ENCODE data around the gene APBA2.
"Not testable (repeated sequence)": the region's sequence is repeated elsewhere in the genome, so short reads cannot be mapped to it uniquely, and the experiment has no call there.

Gene APBA2

GRCh38 chr15:29035336-29036285, 149.8 kb downstream of the APBA2 start:
- no peak overlapping the region for H3K27ac ChIP-seq (ENCODE audit: low read depth, low read length)
- no peak overlapping the region for H3K9ac ChIP-seq (ENCODE audit: low read length in 5 of 5)
- H3K36me3 ChIP-seq (ENCODE audit: control insufficient read depth in 5 of 5, insufficient read depth in 5 of 5, low read length in 5 of 5) = no peaks in the 10 kb centered on the region

DNA sequence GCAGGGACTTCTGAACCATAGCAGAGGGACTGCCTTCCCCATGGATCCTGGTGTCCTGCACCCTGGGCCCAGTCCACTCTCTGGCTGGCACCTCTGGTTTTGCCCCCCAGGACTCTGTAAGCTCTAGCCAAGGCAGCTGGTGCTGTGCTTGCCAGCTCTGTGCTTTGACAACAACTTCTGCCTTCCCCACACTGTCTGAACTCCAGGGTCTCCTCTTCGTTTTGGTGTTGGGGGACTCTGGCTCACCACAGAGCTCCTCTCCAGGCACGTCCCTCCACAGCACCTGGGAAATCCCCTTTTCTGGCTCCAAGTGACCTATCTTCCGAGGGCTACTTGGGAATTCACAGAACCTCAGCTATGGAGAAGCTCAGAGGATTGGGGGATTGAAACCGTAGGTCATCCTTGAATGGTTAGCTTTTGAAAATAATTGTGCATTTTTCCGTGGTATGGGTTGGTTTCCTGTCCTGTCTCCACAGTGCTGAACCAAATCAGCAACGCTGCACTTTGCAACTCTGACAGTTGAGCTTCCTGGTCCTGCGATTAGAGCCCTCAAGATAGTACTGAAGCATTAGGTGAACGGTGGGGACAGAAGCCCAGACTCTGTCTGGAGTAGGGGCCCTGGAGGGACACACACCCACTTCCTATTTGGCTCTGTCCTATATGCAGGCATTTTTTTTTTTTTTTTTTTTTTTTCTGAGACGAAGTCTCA, 152.4 kb downstream of the APBA2 start:
- Histone ChIP-seq H3K36me3 (ENCODE audit: control insufficient read depth in 5 of 5, insufficient read depth in 5 of 5, low read length in 5 of 5) (no peaks in the 10 kb centered on the region), H3K4me3 (ENCODE audit: low read depth in 1 of 5, low read length in 5 of 5) (no peak overlapping the region), H3K4me1 (ENCODE audit: control insufficient read depth in 5 of 5, insufficient read depth in 5 of 5, low read length in 5 of 5) (no peaks in the 10 kb centered on the region), H3K27ac (ENCODE audit: low read depth, low read length) (no peak overlapping the region), H3K27me3 (ENCODE audit: control insufficient read depth in 5 of 5, insufficient read depth in 4 of 5, low read length in 5 of 5) (no peaks in the 10 kb centered on the region), H3K9ac (ENCODE audit: low read length in 5 of 5) (no peak overlapping the region), H3K9me3 (ENCODE audit: control insufficient read depth in 5 of 5, low read length in 5 of 5) (no peaks in the 10 kb centered on the region)

More at GRCh38 chr15:29035336-29036285, 149.8 kb downstream of the APBA2 start:
- Histone ChIP-seq H3K27me3 (ENCODE audit: control insufficient read depth in 5 of 5, insufficient read depth in 4 of 5, low read length in 5 of 5) (no peaks in the 10 kb centered on the region), H3K4me1 (ENCODE audit: control insufficient read depth in 5 of 5, insufficient read depth in 5 of 5, low read length in 5 of 5) (no peaks in the 10 kb centered on the region), H3K9me3 (ENCODE audit: control insufficient read depth in 5 of 5, low read length in 5 of 5) (no peaks in the 10 kb centered on the region), H3K4me3 (ENCODE audit: low read depth in 1 of 5, low read length in 5 of 5) (no peak overlapping the region)

DNA sequence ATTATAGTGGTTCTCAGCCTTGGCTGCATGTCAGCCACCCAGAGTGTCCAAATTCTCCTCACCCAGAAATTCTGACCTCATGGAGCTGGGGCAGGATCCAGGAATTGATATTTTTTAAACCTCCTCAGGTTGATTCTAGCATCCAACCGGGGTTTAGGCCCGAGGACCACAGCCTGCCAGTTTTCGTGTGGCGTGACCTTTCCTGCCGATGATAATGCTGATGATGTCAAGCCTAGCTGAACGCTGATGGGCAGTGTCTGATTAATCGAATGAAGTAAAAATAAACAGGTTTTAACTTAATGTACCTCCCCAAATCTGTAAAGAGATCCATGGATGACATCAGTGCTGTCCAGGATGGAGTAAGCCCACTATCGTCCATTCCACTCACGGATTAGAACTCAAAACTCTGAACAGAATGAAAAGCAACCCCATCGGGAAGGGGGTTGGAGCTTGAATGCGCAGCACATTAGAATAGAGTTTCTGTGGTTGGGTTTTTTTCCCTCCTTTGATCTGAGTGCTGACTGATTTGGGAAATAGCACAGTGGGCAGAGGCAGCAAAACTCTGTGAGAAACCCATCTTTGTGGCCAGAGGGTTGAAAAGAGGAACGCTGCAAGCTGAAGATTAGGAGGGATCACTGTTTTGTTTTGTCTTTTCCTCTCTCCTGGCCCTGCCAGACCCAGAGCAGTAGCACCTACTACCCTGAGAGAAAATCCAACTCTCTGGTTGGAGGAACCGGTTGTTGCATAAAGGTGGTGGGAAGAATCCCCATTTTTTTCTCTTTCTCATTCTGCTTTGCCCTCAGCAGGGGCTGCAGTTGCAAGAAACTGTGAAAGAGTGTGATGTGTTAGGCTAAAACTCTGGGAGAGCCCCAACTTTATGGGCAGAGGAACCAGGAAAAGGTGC, 153.9 kb downstream of the APBA2 start:
- H3K27ac ChIP-seq (ENCODE audit: low read depth, low read length) = no peak overlapping the region
- no peaks in the 10 kb centered on the region for H3K9me3 ChIP-seq (ENCODE audit: control insufficient read depth in 5 of 5, low read length in 5 of 5)
- H3K27me3 ChIP-seq (ENCODE audit: control insufficient read depth in 5 of 5, insufficient read depth in 4 of 5, low read length in 5 of 5) = no peaks in the 10 kb centered on the region
- H3K36me3 ChIP-seq (ENCODE audit: control insufficient read depth in 5 of 5, insufficient read depth in 5 of 5, low read length in 5 of 5) = no peaks in the 10 kb centered on the region
- H3K4me3 ChIP-seq (ENCODE audit: low read depth in 1 of 5, low read length in 5 of 5) = no peak overlapping the region
- H3K9ac ChIP-seq (ENCODE audit: low read length in 5 of 5) = no peak overlapping the region
- no peaks in the 10 kb centered on the region for H3K4me1 ChIP-seq (ENCODE audit: control insufficient read depth in 5 of 5, insufficient read depth in 5 of 5, low read length in 5 of 5)

GRCh38 chr15:29040370-29040751, 154.6 kb downstream of the APBA2 start:
- H3K9me3 ChIP-seq (ENCODE audit: control insufficient read depth in 5 of 5, low read length in 5 of 5) = no peaks in the 10 kb centered on the region
- H3K36me3 ChIP-seq (ENCODE audit: control insufficient read depth in 5 of 5, insufficient read depth in 5 of 5, low read length in 5 of 5) = no peaks in the 10 kb centered on the region
- no peaks in the 10 kb centered on the region for H3K4me1 ChIP-seq (ENCODE audit: control insufficient read depth in 5 of 5, insufficient read depth in 5 of 5, low read length in 5 of 5)
- no peak overlapping the region for H3K27ac ChIP-seq (ENCODE audit: low read depth, low read length)
- H3K4me3 ChIP-seq (ENCODE audit: low read depth in 1 of 5, low read length in 5 of 5) = no peak overlapping the region
- no peak overlapping the region for H3K9ac ChIP-seq (ENCODE audit: low read length in 5 of 5)
- no peaks in the 10 kb centered on the region for H3K27me3 ChIP-seq (ENCODE audit: control insufficient read depth in 5 of 5, insufficient read depth in 4 of 5, low read length in 5 of 5)

DNA sequence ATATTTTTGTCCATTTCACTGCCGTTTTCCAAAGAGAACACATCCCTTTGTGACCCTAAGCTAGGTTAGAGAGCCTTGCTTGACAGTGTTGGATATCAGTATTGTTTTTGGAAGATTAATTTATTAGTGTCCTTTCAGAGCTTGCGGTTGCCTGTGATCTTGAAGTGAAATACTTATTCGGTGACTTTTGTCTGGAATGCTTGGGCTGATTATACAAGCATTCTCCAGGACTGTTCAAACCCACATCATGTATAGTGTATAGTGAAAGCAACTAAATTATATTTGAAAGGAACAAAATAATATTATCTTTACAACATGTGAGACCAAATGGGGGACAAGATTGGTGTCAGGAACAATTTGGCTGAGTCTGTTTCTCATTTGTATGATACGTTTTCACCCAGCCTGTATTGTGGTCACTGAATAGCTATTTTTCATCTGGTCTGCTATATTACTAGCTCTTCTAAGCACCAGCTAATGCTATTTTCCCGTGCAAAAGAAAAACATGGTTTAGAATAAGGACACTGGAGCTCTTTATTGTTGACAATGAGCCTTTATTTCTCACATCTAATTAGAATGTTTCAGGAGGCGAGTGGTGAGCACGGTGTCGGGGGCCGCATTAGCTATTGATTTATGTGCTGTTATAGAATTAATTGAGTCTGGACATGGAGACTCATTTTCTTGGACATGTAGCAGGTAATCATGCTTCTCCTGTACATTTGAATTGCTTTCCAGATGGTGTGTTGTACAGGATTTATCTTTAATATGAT, 158.1 kb downstream of the APBA2 start:
- no peak overlapping the region for H3K9ac ChIP-seq (ENCODE audit: low read length in 5 of 5)
- peaks cover 0 to 3% (median 0%) of the 10 kb centered on the region in 5 donors for H3K27me3 ChIP-seq (ENCODE audit: control insufficient read depth in 5 of 5, insufficient read depth in 4 of 5, low read length in 5 of 5)
- no peak overlapping the region for H3K27ac ChIP-seq (ENCODE audit: low read depth, low read length)
- H3K4me3 ChIP-seq (ENCODE audit: low read depth in 1 of 5, low read length in 5 of 5) = no peak overlapping the region
- no peaks in the 10 kb centered on the region for H3K4me1 ChIP-seq (ENCODE audit: control insufficient read depth in 5 of 5, insufficient read depth in 5 of 5, low read length in 5 of 5)
- no peaks in the 10 kb centered on the region for H3K9me3 ChIP-seq (ENCODE audit: control insufficient read depth in 5 of 5, low read length in 5 of 5)
- H3K36me3 ChIP-seq (ENCODE audit: control insufficient read depth in 5 of 5, insufficient read depth in 5 of 5, low read length in 5 of 5) = no peaks in the 10 kb centered on the region

- Histone ChIP-seq H3K27ac (ENCODE audit: low read depth, low read length) (no peak overlapping the region), H3K4me3 (ENCODE audit: low read depth in 1 of 5, low read length in 5 of 5) (no peak overlapping the region), H3K4me1 (ENCODE audit: control insufficient read depth in 5 of 5, insufficient read depth in 5 of 5, low read length in 5 of 5) (no peaks in the 10 kb centered on the region), H3K36me3 (ENCODE audit: control insufficient read depth in 5 of 5, insufficient read depth in 5 of 5, low read length in 5 of 5) (no peaks in the 10 kb centered on the region), H3K27me3 (ENCODE audit: control insufficient read depth in 5 of 5, insufficient read depth in 4 of 5, low read length in 5 of 5) (peaks cover 0 to 3% (median 0%) of the 10 kb centered on the region in 5 donors), H3K9ac (ENCODE audit: low read length in 5 of 5) (no peak overlapping the region), H3K9me3 (ENCODE audit: control insufficient read depth in 5 of 5, low read length in 5 of 5) (no peaks in the 10 kb centered on the region)
These were observed 158.7 kb downstream of the APBA2 start for GRCh38 chr15:29044503-29044901.

DNA sequence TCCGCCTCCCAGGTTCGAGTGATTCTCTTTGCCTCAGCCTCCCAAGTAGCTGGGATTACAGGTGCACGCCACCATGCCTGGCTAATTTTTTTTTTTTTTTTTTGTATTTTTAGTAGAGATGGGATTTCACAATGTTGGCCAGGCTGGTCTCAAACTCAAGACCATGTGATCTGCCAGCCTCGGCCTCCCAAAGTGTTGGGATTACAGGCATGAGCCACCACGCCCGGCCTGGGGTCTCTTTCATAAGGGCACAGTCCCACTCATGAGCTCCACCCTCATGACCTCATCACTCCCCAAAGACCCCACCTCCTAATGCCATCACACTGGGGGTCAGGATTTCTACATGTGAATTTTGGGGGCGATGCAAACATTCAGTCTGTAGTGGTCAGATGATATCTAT, 159.4 kb downstream of the APBA2 start:
- H3K4me3 ChIP-seq (ENCODE audit: low read depth in 1 of 5, low read length in 5 of 5); H3K9ac ChIP-seq (ENCODE audit: low read length in 5 of 5); H3K9me3 ChIP-seq (ENCODE audit: control insufficient read depth in 5 of 5, low read length in 5 of 5); H3K36me3 ChIP-seq (ENCODE audit: control insufficient read depth in 5 of 5, insufficient read depth in 5 of 5, low read length in 5 of 5); H3K27ac ChIP-seq (ENCODE audit: low read depth, low read length); H3K27me3 ChIP-seq (ENCODE audit: control insufficient read depth in 5 of 5, insufficient read depth in 4 of 5, low read length in 5 of 5); H3K4me1 ChIP-seq (ENCODE audit: control insufficient read depth in 5 of 5, insufficient read depth in 5 of 5, low read length in 5 of 5): not testable (repeated sequence)

- Histone ChIP-seq H3K36me3 (ENCODE audit: control insufficient read depth in 5 of 5, insufficient read depth in 5 of 5, low read length in 5 of 5) (no peaks in the 10 kb centered on the region), H3K4me1 (ENCODE audit: control insufficient read depth in 5 of 5, insufficient read depth in 5 of 5, low read length in 5 of 5) (no peaks in the 10 kb centered on the region), H3K4me3 (ENCODE audit: low read depth in 1 of 5, low read length in 5 of 5) (no peak overlapping the region), H3K27me3 (ENCODE audit: control insufficient read depth in 5 of 5, insufficient read depth in 4 of 5, low read length in 5 of 5) (peaks cover 0 to 3% (median 0%) of the 10 kb centered on the region in 5 donors), H3K9me3 (ENCODE audit: control insufficient read depth in 5 of 5, low read length in 5 of 5) (no peaks in the 10 kb centered on the region), H3K9ac (ENCODE audit: low read length in 5 of 5) (no peak overlapping the region), H3K27ac (ENCODE audit: low read depth, low read length) (no peak overlapping the region)
These were observed 159.9 kb downstream of the APBA2 start for GRCh38 chr15:29045717-29046116.

DNA sequence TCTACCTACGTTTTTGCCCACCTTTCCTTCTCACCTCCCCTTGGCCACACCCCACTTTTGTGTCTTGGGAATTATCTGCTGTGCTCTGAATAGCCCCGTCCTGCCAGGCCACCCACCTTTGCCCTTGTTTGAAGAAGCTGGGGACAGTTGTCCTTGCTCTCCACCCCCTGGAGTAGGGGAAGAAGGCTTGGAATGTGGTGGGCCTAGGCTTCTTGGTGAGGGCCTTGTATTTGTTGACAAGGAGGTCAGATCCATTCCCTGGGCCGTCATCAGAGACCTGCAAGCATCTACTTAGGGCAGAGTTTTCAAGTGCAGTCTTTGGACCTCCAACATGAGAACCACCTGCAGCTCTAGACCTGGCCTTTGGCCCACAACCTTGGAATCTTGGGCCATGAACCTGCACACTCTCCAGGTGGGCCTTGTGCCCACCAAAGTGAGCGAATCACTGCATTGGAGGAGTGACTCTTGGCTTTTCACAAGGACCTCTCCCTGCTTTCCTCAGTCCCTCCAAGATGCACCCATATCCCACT, 160.6 kb downstream of the APBA2 start:
- no peaks in the 10 kb centered on the region for H3K9me3 ChIP-seq (ENCODE audit: control insufficient read depth in 5 of 5, low read length in 5 of 5)
- peaks cover 0 to 3% (median 0%) of the 10 kb centered on the region in 5 donors for H3K27me3 ChIP-seq (ENCODE audit: control insufficient read depth in 5 of 5, insufficient read depth in 4 of 5, low read length in 5 of 5)
- no peak overlapping the region for H3K27ac ChIP-seq (ENCODE audit: low read depth, low read length)
- H3K36me3 ChIP-seq (ENCODE audit: control insufficient read depth in 5 of 5, insufficient read depth in 5 of 5, low read length in 5 of 5) = no peaks in the 10 kb centered on the region
- H3K4me1 ChIP-seq (ENCODE audit: control insufficient read depth in 5 of 5, insufficient read depth in 5 of 5, low read length in 5 of 5) = no peaks in the 10 kb centered on the region
- H3K4me3 ChIP-seq (ENCODE audit: low read depth in 1 of 5, low read length in 5 of 5) = no peak overlapping the region
- no peak overlapping the region for H3K9ac ChIP-seq (ENCODE audit: low read length in 5 of 5)

Data from subcutaneous abdominal adipose tissue (tissue), 5 donors.